GM19023 (cell line): ENCODE measurements around the gene WNK3.
"Not testable (repeated sequence)": the region's sequence is repeated elsewhere in the genome, so short reads cannot be mapped to it uniquely, and the experiment has no call there.

Experiments
- ATAC-seq: cut with Tn5 transposase; IDR thresholded peaks from one replicate; pipeline ENCODE4 v1.9.1; 2021; ENCODE audit warnings: mild to moderate bottlenecking, moderate library complexity; ENCODE audit not compliant: unreplicated experiment

The WNK3 gene

DNA sequence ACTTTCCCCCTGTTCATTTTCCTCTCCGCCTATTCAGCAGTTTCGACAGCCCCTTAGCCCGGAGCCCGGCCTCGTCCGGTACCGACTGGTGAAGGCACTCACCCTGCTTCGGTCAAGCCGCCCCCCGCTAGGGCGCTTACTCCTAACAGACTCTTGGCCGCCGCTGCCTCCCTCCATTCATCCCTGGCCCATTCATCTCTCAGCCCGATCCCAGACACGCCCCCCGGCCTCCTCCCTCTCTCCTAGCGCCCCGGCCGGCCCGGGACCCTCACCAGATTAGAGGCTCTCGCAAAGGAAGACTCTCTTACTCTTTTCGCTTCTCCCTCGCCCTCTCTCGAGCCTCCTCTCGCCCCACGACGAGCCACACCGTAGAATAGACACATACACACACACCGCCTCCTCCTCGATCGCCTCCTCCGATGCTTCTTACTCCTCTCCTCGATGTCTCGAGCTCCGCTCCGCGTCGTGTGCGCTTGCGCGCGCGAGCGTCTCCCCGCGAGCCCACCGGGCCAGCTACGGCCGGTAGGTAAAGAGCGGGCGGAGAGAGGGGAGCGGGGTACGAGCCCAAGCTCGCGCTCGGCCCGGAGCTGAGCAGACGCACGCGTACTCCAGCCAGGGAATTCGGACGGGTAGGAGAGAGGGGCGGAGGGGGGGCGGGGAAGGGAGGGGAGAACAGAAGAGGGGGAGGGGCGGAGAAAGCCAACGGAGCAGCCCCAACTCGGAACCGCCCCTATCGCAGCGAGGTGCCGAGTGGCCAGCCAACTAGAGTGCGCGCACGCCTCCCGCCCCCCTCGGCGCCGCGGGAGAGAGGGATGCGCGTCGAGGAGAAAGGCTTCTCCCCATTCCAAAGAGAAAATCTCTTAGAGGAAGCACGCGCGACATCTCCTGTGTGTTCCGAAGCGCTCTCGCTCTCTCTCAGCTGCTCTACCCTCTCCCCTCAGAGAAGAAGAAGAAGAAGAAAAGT, at the start of gene WNK3:
Gene WNK3, minus strand, starts transcription at position 633 of the 964 bp plus-strand sequence.
- no peak for ATAC-seq

- no peak for ATAC-seq
These were observed 49.4 kb upstream of the WNK3 start for GRCh38 chrX:54407266-54407665.

DNA sequence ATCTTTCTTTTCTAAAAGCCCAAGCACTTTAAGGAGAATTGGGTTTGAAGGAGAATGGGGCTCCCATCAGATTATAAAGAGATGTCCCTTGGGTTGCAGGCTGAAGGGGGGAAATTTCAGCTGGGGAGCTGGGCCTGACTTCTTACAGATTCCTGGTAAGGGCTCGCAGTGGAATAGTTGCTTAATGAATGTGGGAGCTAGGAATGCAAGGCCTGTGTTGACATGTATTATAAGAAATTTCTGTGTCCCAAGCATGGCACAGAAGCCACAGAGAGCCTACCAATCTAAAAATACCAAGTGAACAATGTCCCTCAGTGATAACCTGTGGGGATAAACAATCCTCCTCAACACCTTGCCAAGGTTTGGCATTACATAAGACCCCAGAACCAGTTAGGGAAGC, 39.3 kb upstream of the WNK3 start:
- ATAC-seq: no peak

DNA sequence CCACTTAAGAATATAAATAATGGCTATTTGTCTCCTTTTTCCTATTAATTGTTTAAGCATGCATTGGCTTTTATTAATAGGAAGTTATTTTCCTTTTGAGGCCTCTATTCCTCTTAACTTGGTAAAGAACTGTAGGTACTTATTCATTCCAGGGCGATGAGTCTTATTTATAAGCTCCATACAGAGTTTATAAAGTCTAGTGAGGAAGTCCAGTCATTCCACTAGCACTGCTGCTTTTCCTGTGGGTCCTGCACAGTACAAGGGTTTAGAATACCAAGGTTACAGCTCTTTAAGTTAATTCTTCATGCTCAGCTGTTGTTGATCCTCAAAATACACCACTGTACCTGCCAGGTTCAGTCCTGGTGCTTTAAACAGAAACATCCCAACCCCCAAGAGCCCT, 28.5 kb upstream of the WNK3 start:
- ATAC-seq: no peak

GRCh38 chrX:54384661-54385060, 26.8 kb upstream of the WNK3 start:
- not testable (repeated sequence) for ATAC-seq

- ATAC-seq: no peak
These were observed 1.6 kb upstream of the WNK3 start for GRCh38 chrX:54359408-54359807.

- no peak for ATAC-seq
These were observed 772 bp upstream of the WNK3 start for GRCh38 chrX:54358424-54359211.

DNA sequence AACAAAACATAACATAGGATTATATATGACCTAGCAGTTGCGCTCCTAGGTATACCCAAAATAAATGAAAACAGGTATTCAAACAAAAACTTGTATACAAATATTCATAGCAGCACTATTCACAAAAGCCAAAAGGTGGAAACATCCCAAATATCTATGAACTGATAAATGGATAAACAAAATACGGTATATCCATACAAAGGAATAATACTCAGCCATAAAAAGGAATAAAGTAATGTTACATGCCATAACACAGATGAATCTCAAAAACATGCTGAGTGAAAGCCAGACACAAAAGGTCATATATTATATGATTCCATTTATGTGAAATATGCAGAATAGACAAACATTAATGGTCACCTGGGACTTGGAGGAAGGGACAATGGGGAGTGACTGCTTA, 5.2 kb downstream of the WNK3 start:
- ATAC-seq: no peak

DNA sequence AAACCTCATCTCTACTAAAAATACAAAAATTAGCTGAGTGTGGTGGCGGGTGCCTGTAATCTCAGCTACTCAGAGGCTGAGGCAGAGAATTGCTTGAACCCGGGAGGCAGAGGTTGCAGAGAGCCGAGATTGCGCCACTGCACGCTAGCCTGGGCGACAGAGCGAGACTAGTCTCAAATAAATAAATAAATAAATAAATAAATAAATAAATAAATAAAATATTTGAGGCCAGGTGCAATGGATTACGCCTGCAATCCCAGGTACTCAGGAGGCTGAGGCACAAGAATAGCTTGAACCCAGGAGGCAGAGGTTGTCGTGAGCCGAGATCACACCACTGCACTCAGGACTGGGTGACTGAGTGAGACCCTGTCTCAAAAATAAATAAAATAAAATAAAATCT, 20.5 kb downstream of the WNK3 start:
- ATAC-seq: not testable (repeated sequence)

GRCh38 chrX:54325077-54325476, 32.8 kb downstream of the WNK3 start:
- ATAC-seq: no peak

- ATAC-seq: no peak
These were observed 37.8 kb downstream of the WNK3 start for GRCh38 chrX:54320067-54320466.

GRCh38 chrX:54306379-54306778, 51.5 kb downstream of the WNK3 start:
- no peak for ATAC-seq

DNA sequence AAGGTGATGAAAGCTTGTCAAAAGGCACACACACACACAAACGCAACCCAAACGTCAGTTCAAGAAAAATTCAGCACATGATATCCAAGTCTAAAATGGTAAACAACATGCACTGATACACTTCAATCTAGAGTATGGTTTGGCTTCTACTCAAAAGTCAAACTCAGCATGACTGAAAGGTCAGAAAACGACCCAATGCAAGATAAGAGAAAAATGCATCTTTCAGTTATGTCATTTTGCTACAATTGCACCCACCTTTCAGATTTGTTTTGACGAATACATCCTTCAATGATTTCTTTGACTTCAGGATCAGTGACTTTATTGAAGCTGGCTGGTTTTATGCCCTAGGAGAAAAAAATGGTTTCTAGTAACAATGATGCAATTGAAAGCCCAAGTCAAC, 56.3 kb downstream of the WNK3 start:
- ATAC-seq: no peak

DNA sequence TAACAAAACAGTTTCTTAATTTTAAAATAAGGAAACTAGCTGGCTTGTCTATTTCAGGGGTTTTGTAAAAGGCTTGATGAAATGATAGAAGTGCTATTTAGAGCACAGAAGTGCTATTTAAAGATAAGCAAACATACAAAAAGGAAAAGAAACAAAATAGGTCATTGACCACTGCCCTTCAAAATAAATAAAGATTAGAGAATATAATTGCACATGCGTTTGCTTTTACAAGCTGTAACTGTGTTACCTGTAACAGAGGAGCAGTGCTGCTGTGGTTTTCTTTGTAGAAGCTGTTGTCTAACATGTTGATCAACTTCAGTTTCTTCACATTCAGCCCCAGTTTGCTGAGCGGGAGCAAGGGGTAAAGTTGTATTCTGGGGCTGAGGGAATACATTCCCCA, 63.5 kb downstream of the WNK3 start:
- no peak for ATAC-seq

- ATAC-seq: no peak
These were observed 65.1 kb downstream of the WNK3 start for GRCh38 chrX:54292755-54293154.

GRCh38 chrX:54291758-54292157, 66.1 kb downstream of the WNK3 start:
- no peak for ATAC-seq

GRCh38 chrX:54288968-54289367, 68.9 kb downstream of the WNK3 start:
- no peak for ATAC-seq

DNA sequence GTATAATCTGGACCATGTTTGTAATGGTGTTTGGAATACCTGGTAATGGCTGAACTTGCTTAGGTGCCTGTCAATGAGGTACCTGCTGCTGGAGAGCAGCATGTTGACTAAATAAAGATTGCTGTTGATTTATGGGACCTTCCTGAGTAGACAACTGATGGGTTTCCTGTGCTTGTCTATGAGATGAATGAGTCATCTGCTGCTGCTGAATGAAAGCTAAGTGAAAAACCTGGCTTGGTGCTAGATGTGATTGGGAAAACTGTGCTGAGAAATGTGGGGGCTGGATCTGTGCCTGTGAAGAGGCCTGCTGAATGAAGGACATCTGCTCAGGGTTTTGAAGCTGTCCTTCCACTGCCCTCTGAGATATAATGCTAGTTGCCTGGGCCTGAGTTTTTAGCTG, 69.6 kb downstream of the WNK3 start:
- ATAC-seq: no peak

- no peak for ATAC-seq
These were observed 76.2 kb downstream of the WNK3 start for GRCh38 chrX:54281676-54282075.

GRCh38 chrX:54280466-54280865, 77.4 kb downstream of the WNK3 start:
- ATAC-seq: no peak

DNA sequence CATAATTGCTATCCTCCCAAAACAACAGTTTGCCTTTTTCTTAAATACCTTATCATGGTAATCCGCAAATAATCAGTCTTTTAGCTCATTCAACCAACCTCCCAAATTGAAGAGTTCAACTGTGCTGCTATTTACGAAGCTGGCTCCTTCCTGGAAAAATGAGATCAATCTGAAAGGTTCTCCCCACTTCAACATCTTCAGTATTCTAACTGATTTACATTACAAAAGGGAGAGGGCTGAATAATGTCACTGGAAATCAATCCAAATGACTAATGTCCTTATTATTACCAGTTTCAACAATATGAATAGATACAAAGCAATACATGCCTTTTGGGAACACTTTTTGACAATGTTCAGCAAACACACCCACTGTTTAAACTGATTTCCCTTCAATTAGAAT, 86.2 kb downstream of the WNK3 start:
- no peak for ATAC-seq

DNA sequence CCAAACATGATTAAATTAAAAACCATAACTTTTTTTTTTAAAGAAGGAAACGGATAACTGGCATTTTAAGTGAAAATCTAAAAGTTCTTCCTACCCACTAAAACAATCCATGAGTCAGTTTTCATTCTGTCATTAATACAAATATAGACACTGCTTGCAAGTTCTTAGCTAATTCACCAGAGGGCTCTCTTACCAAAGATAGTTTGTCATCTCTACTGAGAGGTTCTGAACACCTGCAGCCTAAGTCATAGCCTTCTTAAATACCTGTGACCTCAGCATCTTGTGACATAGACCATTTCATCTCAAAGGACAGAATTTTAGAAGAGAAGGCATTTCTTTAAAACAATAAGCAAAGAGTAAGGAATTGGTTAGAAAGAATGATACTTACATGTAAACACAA, 109.5 kb downstream of the WNK3 start:
- ATAC-seq: no peak
